HepG2 (cell line): ENCODE results near the gene CHIC2. TPM values are rescaled to one million over a fixed set of nuclear protein-coding genes. Genes with fewer than 3 reads are reported as not detected.
A peak's percentile ranks its signal among the peaks of the same experiment; 100 is the strongest.

Experiments
- BRD4 ChIP-seq: sonication (generic); formaldehyde crosslinking; IDR thresholded peaks from 2 replicates; pipeline ENCODE4 v1.4.0; 2020; ENCODE audit warnings: missing genetic modification reagents
- KLF9 ChIP-seq: IDR thresholded peaks from 2 replicates; pipeline ENCODE4 v1.6.1; 2016; ENCODE audit warnings: low read depth
- LCORL ChIP-seq, 2 experiments: fragments of 450-650 bp in 1 of 2; sonication (generic) in 1 of 2; formaldehyde crosslinking in 1 of 2; IDR thresholded peaks; 2 replicates each; pipeline versions ENCODE4 v1.5.0 to v1.6.1; 2017 to 2020; ENCODE audit warnings: antibody characterized with exemption in 1 of 2, missing genetic modification reagents in 1 of 2
- MAFG ChIP-seq: sonication (generic); formaldehyde crosslinking; IDR thresholded peaks from 2 replicates; pipeline ENCODE4 v1.5.1; 2020; ENCODE audit warnings: mild to moderate bottlenecking, missing genetic modification reagents
- MEIS1 ChIP-seq: sonication (generic); formaldehyde crosslinking; IDR thresholded peaks from 2 replicates; pipeline ENCODE4 v1.9.0; 2021; ENCODE audit warnings: mild to moderate bottlenecking, missing genetic modification reagents, moderate library complexity, borderline replicate concordance
- NCOA2 ChIP-seq: sonication (generic); formaldehyde crosslinking; IDR thresholded peaks from 2 replicates; pipeline ENCODE4 v1.8.0; 2022; ENCODE audit warnings: inconsistent platforms
- RARA ChIP-seq: IDR thresholded peaks from 2 replicates; pipeline ENCODE4 v1.6.1; 2016; ENCODE audit warnings: missing genetic modification reagents, missing compliant biosample characterization
- RFXAP ChIP-seq: sonication (generic); formaldehyde crosslinking; IDR thresholded peaks from 2 replicates; pipeline ENCODE4 v1.4.0; 2020; ENCODE audit warnings: missing genetic modification reagents, borderline replicate concordance
- SMAD1 ChIP-seq: sonication (generic); formaldehyde crosslinking; IDR thresholded peaks from 2 replicates; pipeline ENCODE4 v1.4.0; 2020; ENCODE audit warnings: missing genetic modification reagents, low read depth, mild to moderate bottlenecking, borderline replicate concordance
- TBX3 ChIP-seq: fragments of 450-650 bp; IDR thresholded peaks from 2 replicates; pipeline ENCODE4 v1.6.1; 2017; ENCODE audit warnings: antibody characterized with exemption, mild to moderate bottlenecking, inconsistent platforms, borderline replicate concordance
- TCF7 ChIP-seq: sonication (generic); IDR thresholded peaks from 2 replicates; pipeline ENCODE4 v1.6.1; 2016; ENCODE audit warnings: antibody characterized with exemption, low read depth
- TSC22D2 ChIP-seq: sonication (generic); formaldehyde crosslinking; IDR thresholded peaks from 2 replicates; pipeline ENCODE4 v1.5.1; 2020; ENCODE audit warnings: missing genetic modification reagents, mild to moderate bottlenecking, borderline replicate concordance
- ZBTB20 ChIP-seq: sonication (generic); formaldehyde crosslinking; IDR thresholded peaks from 2 replicates; pipeline ENCODE4 v1.8.1; 2023; ENCODE audit warnings: missing genetic modification reagents, low read depth, mild to moderate bottlenecking, borderline replicate concordance
- ZNF232 ChIP-seq: sonication (generic); formaldehyde crosslinking; IDR thresholded peaks from 2 replicates; pipeline ENCODE4 v1.4.0; 2020; ENCODE audit warnings: missing genetic modification reagents, borderline replicate concordance
- ZNF737 ChIP-seq: sonication (generic); formaldehyde crosslinking; IDR thresholded peaks from 2 replicates; pipeline ENCODE4 v1.5.0; 2020; ENCODE audit warnings: missing genetic modification reagents, mild to moderate bottlenecking, borderline replicate concordance
- ZNF792 ChIP-seq: IDR thresholded peaks from 2 replicates; pipeline ENCODE4 v1.6.1; 2016
- polyA plus RNA-seq, 8 experiments: library from polyadenylated mRNA; depleted of rRNA in 3 of 8; stranded (reverse) in 7 of 8; unstranded in 1 of 8; fragments of >200 nt; fragmentation: Illumina TruSeq in 4 of 8; extraction: Trizol in 4 of 8; gene quantifications; 2 replicates each; pipeline versions ENCODE4 v1.2.1 to v1.2.3, GENCODE V29; 2011 to 2016; ENCODE audit warnings: low read depth in 4 of 8, missing spikeins in 1 of 8, mixed read lengths in 1 of 8; ENCODE audit not compliant: insufficient read depth in 1 of 8
- total RNA-seq, 5 experiments: library from RNA; depleted of rRNA; stranded (reverse); fragments of >200 nt; fragmentation: Illumina TruSeq; extraction: Trizol; gene quantifications; 2 replicates each; pipeline ENCODE4 v1.2.3, GENCODE V29; 2016; ENCODE audit warnings: low read depth in 1 of 5
- TF ChIP-seq, protein P1 (sequence below): IDR thresholded peaks from 2 replicates; pipeline ENCODE4 v1.6.1; 2012; ENCODE audit warnings: low read depth, low read length, improper control_type of control experiment
- TF ChIP-seq, protein P2 (sequence below): sonication (generic); formaldehyde crosslinking; IDR thresholded peaks from 2 replicates; pipeline ENCODE4 v1.9.0; 2021; ENCODE audit warnings: missing genetic modification reagents, borderline replicate concordance
- TF ChIP-seq, protein P3 (sequence below): sonication (generic); formaldehyde crosslinking; IDR thresholded peaks from 2 replicates; pipeline ENCODE4 v1.4.0; 2020; ENCODE audit warnings: missing genetic modification reagents, mild to moderate bottlenecking, borderline replicate concordance
- TF ChIP-seq, protein P4 (sequence below): sonication (generic); formaldehyde crosslinking; IDR thresholded peaks from 2 replicates; pipeline ENCODE4 v1.4.0; 2020; ENCODE audit warnings: missing genetic modification reagents
- TF ChIP-seq, protein P5 (sequence below): sonication (generic); formaldehyde crosslinking; IDR thresholded peaks from 2 replicates; pipeline ENCODE4 v1.4.0; 2020; ENCODE audit warnings: missing genetic modification reagents

Gene CHIC2
- total and polyA plus RNA-seq, 2 of the 13 experiments (the other 11 are each of a cell fraction or from before 2014, with no cell fraction given): 10.0 to 17.2 TPM

DNA sequence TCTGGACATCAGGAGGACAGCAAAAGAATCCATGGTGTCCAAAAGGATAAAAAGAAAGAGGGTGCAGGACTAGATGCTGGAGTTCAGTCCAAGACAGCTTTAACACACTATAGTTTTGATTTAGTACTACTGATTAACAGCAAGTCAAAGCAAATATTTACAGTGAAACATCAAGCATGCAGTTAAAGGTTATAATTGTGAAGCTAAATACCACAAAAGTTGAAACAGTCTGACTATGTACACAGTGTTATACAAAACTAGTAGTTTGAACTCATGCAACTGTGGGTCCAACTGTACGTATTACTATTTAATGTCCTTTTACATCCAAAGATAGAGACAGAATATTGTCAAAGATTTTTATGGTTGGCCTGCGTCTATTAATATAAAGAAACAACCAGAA lies 57.6 kb downstream of the CHIC2 start (continued):
- TF ChIP-seq TSC22D2 (CRISPR knock-in tag) (no peak), NCOA2 (peak; percentile 45; the same call in 1 of the 2 replicates), KLF9 (no peak), TBX3 (peak; percentile 94), LCORL (IDR thresholded peaks at IDR 0.05) (0 out of 2 replicates have a peak, but pooled peaks have one; percentile 22), LCORL (CRISPR knock-in tag; IDR thresholded peaks at IDR 0.05) (no peak), ZBTB20 (peak; percentile 23; the same call in 1 of the 2 replicates), ZNF737 (CRISPR knock-in tag) (no peak), TCF7 (peak; percentile 68), ZNF232 (CRISPR knock-in tag) (no peak), MAFG (CRISPR knock-in tag) (no peak), RFXAP (CRISPR knock-in tag) (no peak), BRD4 (CRISPR knock-in tag) (no peak), ZNF792 (no peak; the same call in 1 of the 2 replicates), RARA (peak; percentile 80), MEIS1 (no peak), SMAD1 (CRISPR knock-in tag) (no peak)
- TF ChIP-seq, protein P1, sequence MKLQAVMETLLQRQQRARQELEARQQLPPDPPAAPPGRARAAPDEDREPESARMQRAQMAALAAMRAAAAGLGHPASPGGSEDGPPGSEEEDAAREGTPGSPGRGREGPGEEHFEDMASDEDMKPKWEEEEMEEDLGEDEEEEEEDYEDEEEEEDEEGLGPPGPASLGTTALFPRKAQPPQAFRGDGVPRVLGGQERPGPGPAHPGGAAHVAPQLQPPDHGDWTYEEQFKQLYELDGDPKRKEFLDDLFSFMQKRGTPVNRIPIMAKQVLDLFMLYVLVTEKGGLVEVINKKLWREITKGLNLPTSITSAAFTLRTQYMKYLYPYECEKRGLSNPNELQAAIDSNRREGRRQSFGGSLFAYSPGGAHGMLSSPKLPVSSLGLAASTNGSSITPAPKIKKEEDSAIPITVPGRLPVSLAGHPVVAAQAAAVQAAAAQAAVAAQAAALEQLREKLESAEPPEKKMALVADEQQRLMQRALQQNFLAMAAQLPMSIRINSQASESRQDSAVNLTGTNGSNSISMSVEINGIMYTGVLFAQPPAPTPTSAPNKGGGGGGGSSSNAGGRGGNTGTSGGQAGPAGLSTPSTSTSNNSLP: peak; percentile 95
- TF ChIP-seq, protein P2, sequence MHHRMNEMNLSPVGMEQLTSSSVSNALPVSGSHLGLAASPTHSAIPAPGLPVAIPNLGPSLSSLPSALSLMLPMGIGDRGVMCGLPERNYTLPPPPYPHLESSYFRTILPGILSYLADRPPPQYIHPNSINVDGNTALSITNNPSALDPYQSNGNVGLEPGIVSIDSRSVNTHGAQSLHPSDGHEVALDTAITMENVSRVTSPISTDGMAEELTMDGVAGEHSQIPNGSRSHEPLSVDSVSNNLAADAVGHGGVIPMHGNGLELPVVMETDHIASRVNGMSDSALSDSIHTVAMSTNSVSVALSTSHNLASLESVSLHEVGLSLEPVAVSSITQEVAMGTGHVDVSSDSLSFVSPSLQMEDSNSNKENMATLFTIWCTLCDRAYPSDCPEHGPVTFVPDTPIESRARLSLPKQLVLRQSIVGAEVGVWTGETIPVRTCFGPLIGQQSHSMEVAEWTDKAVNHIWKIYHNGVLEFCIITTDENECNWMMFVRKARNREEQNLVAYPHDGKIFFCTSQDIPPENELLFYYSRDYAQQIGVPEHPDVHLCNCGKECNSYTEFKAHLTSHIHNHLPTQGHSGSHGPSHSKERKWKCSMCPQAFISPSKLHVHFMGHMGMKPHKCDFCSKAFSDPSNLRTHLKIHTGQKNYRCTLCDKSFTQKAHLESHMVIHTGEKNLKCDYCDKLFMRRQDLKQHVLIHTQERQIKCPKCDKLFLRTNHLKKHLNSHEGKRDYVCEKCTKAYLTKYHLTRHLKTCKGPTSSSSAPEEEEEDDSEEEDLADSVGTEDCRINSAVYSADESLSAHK: no peak
- TF ChIP-seq, protein P3, sequence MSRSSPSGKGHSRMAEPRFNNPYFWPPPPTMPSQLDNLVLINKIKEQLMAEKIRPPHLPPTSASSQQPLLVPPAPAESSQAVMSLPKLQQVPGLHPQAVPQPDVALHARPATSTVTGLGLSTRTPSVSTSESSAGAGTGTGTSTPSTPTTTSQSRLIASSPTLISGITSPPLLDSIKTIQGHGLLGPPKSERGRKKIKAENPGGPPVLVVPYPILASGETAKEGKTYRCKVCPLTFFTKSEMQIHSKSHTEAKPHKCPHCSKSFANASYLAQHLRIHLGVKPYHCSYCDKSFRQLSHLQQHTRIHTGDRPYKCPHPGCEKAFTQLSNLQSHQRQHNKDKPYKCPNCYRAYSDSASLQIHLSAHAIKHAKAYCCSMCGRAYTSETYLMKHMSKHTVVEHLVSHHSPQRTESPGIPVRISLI (CRISPR knock-in tag): no peak
- TF ChIP-seq, protein P4, sequence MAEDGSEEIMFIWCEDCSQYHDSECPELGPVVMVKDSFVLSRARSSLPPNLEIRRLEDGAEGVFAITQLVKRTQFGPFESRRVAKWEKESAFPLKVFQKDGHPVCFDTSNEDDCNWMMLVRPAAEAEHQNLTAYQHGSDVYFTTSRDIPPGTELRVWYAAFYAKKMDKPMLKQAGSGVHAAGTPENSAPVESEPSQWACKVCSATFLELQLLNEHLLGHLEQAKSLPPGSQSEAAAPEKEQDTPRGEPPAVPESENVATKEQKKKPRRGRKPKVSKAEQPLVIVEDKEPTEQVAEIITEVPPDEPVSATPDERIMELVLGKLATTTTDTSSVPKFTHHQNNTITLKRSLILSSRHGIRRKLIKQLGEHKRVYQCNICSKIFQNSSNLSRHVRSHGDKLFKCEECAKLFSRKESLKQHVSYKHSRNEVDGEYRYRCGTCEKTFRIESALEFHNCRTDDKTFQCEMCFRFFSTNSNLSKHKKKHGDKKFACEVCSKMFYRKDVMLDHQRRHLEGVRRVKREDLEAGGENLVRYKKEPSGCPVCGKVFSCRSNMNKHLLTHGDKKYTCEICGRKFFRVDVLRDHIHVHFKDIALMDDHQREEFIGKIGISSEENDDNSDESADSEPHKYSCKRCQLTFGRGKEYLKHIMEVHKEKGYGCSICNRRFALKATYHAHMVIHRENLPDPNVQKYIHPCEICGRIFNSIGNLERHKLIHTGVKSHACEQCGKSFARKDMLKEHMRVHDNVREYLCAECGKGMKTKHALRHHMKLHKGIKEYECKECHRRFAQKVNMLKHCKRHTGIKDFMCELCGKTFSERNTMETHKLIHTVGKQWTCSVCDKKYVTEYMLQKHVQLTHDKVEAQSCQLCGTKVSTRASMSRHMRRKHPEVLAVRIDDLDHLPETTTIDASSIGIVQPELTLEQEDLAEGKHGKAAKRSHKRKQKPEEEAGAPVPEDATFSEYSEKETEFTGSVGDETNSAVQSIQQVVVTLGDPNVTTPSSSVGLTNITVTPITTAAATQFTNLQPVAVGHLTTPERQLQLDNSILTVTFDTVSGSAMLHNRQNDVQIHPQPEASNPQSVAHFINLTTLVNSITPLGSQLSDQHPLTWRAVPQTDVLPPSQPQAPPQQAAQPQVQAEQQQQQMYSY: no peak
- TF ChIP-seq, protein P5, sequence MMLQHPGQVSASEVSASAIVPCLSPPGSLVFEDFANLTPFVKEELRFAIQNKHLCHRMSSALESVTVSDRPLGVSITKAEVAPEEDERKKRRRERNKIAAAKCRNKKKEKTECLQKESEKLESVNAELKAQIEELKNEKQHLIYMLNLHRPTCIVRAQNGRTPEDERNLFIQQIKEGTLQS (CRISPR knock-in tag): no peak
